Neural progenitor cell (in vitro differentiated cells): ENCODE measurements around the gene TYSND1.

ENCODE experiments used
- CTCF ChIP-seq: fragments of 200-600 bp; sonication (generic); IDR thresholded peaks from 2 replicates; pipeline ENCODE4 v1.5.1; 2017; ENCODE audit warnings: antibody characterized with exemption, mild to moderate bottlenecking
- EZH2 ChIP-seq: fragments of 200-600 bp; sonication (generic); IDR thresholded peaks from 2 replicates; pipeline ENCODE4 v1.6.1; 2017; ENCODE audit warnings: antibody characterized with exemption, mild to moderate bottlenecking, moderate library complexity
- EZH2phosphoT487 ChIP-seq: fragments of 200-600 bp; sonication (generic); IDR thresholded peaks from 2 replicates; pipeline ENCODE4 v1.6.1; 2017; ENCODE audit warnings: antibody characterized with exemption

DNA sequence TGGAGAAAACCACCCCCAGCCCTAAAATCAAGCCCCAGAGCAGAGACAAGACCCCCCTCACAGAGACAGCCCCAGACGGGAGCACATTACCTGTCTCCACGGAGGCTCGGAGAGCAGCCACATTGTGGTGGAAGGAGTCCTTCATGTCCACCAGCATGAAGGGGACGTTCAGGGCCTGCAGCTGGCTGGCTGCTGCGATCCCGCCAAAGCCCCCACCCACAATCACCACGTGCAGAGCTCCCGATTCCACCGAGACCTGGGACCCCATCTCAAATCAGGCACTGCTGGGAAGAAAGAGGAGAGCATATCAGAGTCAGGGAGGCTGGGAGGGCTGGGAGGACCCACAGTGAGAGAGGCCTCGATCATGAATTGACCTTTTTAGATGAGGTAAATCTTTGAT, 22.7 kb downstream of the TYSND1 start:
- no peak for TF ChIP-seq EZH2
- no peak for TF ChIP-seq CTCF
- no peak for TF ChIP-seq EZH2phosphoT487
